Measurements from ENCODE around the gene ZSWIM3. TPM values are rescaled to one million over a fixed set of nuclear protein-coding genes. Genes with fewer than 3 reads are reported as not detected.

The ZSWIM3 gene
- total RNA-seq, 3 donors from 2014 or later (not counting 1 experiment from before 2014, with no cell fraction given): 1.4 to 2.3 (median 1.5) TPM

DNA sequence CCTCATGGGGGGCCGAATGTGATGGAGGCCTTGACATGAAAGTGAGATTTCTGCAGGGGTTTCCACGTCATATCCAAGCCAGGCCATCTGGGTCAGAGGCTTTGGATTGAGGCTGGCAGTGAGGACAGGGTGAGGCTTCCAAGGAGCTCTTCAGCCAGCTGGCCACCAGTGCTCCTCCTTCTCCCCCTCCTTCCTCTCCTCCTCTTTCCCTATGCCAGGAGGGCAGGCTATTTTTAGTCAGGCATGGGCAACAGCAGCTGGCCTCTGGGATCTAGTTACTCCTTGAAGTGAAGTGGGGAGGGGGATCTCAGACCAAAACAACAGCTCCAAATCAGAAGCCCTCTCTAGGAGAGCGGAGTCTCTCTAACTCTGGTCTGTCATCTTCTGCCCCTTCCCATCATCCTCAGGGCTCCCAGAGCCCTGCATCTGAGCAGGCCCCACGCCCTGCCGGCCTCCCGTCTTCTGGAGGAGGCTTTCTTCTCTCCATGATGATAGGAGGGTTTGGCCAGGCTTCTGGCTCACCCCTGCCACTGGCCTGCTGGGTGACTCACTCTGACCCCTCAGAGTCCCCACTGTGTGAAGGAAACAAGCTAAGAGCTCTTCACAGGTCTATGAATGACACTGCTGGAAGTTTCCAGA lies 30.9 kb upstream of the ZSWIM3 start:
- Histone ChIP-seq H3K4me3 (ENCODE audit: low read length) (no peak overlapping the region), H3K4me1 (ENCODE audit: control insufficient read depth, insufficient read depth, low read length) (peaks cover 16% of the 10 kb centered on the region), H3K27me3 (ENCODE audit: control insufficient read depth, insufficient read depth, low read length) (peaks cover 12% of the 10 kb centered on the region), H3K36me3 (ENCODE audit: control insufficient read depth, insufficient read depth, low read length) (peaks cover 2% of the 10 kb centered on the region), H3K9me3 (ENCODE audit: control insufficient read depth, insufficient read depth, low read length) (no peaks in the 10 kb centered on the region), H3K27ac (ENCODE audit: low read length) (no peak overlapping the region)
- Mint-ChIP-seq H3K36me3 (no peaks in the 10 kb centered on the region), H3K9me3 (no peaks in the 10 kb centered on the region), H3K4me1 (peaks cover 9 to 17% of the 10 kb centered on the region in 2 donors), H3K27ac (no peak overlapping the region), H3K27me3 (ENCODE audit: low read depth in 2 of 2) (peaks cover 30 to 34% of the 10 kb centered on the region in 2 donors), H3K4me3 (no peak overlapping the region)
- ATAC-seq (no peak), DNase-seq (no peak)
- TF ChIP-seq, protein P1, sequence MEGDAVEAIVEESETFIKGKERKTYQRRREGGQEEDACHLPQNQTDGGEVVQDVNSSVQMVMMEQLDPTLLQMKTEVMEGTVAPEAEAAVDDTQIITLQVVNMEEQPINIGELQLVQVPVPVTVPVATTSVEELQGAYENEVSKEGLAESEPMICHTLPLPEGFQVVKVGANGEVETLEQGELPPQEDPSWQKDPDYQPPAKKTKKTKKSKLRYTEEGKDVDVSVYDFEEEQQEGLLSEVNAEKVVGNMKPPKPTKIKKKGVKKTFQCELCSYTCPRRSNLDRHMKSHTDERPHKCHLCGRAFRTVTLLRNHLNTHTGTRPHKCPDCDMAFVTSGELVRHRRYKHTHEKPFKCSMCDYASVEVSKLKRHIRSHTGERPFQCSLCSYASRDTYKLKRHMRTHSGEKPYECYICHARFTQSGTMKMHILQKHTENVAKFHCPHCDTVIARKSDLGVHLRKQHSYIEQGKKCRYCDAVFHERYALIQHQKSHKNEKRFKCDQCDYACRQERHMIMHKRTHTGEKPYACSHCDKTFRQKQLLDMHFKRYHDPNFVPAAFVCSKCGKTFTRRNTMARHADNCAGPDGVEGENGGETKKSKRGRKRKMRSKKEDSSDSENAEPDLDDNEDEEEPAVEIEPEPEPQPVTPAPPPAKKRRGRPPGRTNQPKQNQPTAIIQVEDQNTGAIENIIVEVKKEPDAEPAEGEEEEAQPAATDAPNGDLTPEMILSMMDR (IDR thresholded peaks at IDR 0.05): no peak
- 98% methylated on average over 3 of the region's 6 CpGs for WGBS (ENCODE audit: insufficient coverage)
- intact Hi-C loops (cut with micrococcal nuclease): no loop called here

DNA sequence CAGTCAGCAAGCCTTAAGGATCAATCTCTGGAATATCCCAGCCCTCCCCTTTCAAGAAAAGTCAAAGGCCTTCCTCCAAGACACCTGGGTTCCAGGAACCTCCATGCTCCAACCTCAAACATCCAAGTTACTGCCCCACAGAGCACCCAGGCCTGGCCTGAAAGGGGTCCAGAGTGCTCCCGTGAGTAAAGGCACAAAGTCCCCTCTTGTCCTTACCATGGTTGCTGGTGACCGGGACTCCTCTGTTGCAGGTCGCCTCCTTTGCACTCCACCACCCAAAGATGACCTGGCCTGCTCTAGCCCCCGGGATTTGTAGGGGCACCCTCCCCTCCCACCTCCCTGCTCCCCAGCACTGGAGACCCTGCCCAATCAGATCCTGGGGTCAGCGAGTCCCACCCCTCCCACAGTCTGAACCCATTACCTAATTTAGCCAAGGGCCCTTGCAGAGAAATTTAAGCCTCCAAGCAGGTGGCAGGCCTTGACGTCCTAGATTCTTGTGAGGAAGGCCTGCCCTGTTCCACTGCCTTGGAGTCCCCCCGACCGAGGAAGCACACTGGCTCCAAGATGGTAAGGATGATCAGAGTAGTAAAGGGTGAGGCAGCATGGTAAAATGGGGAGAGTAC lies 30.3 kb upstream of the ZSWIM3 start, which contains the start of gene TNNC2:
Gene TNNC2 (minus strand): TSS at position 283 of the 623 bp plus-strand sequence. CDS start 64 bp downstream, at position 219.
- no peak for ATAC-seq
- no peak within 1 kb of the TSS for H3K4me3 Mint-ChIP-seq
- peaks cover 9 to 17% of the 10 kb centered on the region in 2 donors for H3K4me1 Mint-ChIP-seq

DNA sequence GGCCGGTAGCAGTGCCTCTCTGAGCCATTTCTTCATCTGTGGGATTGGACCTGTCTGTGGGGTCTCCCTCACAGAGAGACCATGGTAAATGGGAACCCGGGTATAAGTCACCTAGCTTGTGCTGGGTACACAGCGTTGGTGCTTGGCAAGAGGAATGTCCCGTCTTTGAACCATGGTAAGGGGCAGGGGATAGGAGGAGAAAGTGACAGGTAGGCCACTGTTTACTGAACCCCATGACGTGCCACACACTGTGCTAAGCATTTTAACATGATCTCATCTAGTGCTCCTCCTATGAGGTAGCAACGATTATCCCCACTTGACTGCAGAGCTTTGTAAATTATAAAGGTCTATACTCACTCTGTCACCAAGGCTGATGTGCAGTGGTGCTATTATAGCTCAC lies 29.7 kb upstream of the ZSWIM3 start:
- Mint-ChIP-seq H3K36me3 (no peaks in the 10 kb centered on the region), H3K4me1 (peaks cover 9 to 18% of the 10 kb centered on the region in 2 donors), H3K4me3 (no peak overlapping the region), H3K9me3 (no peaks in the 10 kb centered on the region), H3K27ac (no peak overlapping the region), H3K27me3 (ENCODE audit: low read depth in 2 of 2) (peaks cover 21 to 27% of the 10 kb centered on the region in 2 donors)
- 89% methylated on average over 4 of the region's 6 CpGs for WGBS (ENCODE audit: insufficient coverage)
- Histone ChIP-seq H3K27ac (ENCODE audit: low read length) (no peak overlapping the region), H3K4me3 (ENCODE audit: low read length) (no peak overlapping the region), H3K36me3 (ENCODE audit: control insufficient read depth, insufficient read depth, low read length) (peaks cover 2% of the 10 kb centered on the region), H3K9me3 (ENCODE audit: control insufficient read depth, insufficient read depth, low read length) (no peaks in the 10 kb centered on the region), H3K27me3 (ENCODE audit: control insufficient read depth, insufficient read depth, low read length) (peaks cover 10% of the 10 kb centered on the region), H3K4me1 (ENCODE audit: control insufficient read depth, insufficient read depth, low read length) (peaks cover 16% of the 10 kb centered on the region)
- TF ChIP-seq, protein P1 (IDR thresholded peaks at IDR 0.05): no peak
- intact Hi-C loops (cut with micrococcal nuclease): no loop called here
- no peak for DNase-seq
- no peak for ATAC-seq

More for the DNA sequence above, 30.3 kb upstream of the ZSWIM3 start, which contains the start of gene TNNC2:
- TF ChIP-seq, protein P1 (IDR thresholded peaks at IDR 0.05): no peak
- Histone ChIP-seq H3K9me3 (ENCODE audit: control insufficient read depth, insufficient read depth, low read length) (no peaks in the 10 kb centered on the region), H3K36me3 (ENCODE audit: control insufficient read depth, insufficient read depth, low read length) (peaks cover 2% of the 10 kb centered on the region), H3K4me1 (ENCODE audit: control insufficient read depth, insufficient read depth, low read length) (peaks cover 16% of the 10 kb centered on the region), H3K27ac (ENCODE audit: low read length) (no peak within 1 kb of the TSS), H3K4me3 (ENCODE audit: low read length) (no peak within 1 kb of the TSS), H3K27me3 (ENCODE audit: control insufficient read depth, insufficient read depth, low read length) (peaks cover 12% of the 10 kb centered on the region)
- no peak for DNase-seq
- WGBS (ENCODE audit: insufficient coverage): 91% methylated on average over 8 of the region's 8 CpGs
- intact Hi-C loops (cut with micrococcal nuclease): no loop called here
- Mint-ChIP-seq H3K27me3 (ENCODE audit: low read depth in 2 of 2) (peaks cover 26 to 30% of the 10 kb centered on the region in 2 donors), H3K36me3 (no peaks in the 10 kb centered on the region), H3K9me3 (no peaks in the 10 kb centered on the region), H3K27ac (no peak within 1 kb of the TSS)

Data from natural killer cell (primary cell).